Retinal pigment epithelial cell (primary cell): ENCODE results near the gene ADH1B.

Source experiments
- DNase-seq: peaks from one replicate; pipeline ENCODE4 v3.0.0-alpha.2; 2010; ENCODE audit warnings: low read depth
- H3K4me3 ChIP-seq: 2 replicates; pipeline ENCODE4 v1.5.1; 2011; ENCODE audit warnings: mild to moderate bottlenecking, low read length, control low read depth, moderate library complexity
- CTCF ChIP-seq: conservative IDR thresholded peaks from 2 replicates; pipeline ENCODE4 v1.5.1; 2011; ENCODE audit warnings: low read depth, low read length, control low read depth, inconsistent platforms

Gene ADH1B

GRCh38 chr4:99301376-99302164 is 19.6 kb downstream of the ADH1B start:
- no peak overlapping the region for H3K4me3 ChIP-seq
- no peak for TF ChIP-seq CTCF
- no peak for DNase-seq

GRCh38 chr4:99300934-99301333 is 20.3 kb downstream of the ADH1B start:
- peak; percentile 92 for DNase-seq
- H3K4me3 ChIP-seq, result no peak overlapping the region
- TF ChIP-seq CTCF, result no peak

GRCh38 chr4:99293357-99293756 is 27.8 kb downstream of the ADH1B start:
- DNase-seq, result no peak
- TF ChIP-seq CTCF, result no peak
- no peak overlapping the region for H3K4me3 ChIP-seq

- H3K4me3 ChIP-seq, result no peak within 1 kb of the TSS
- DNase-seq, result no peak
- no peak for TF ChIP-seq CTCF
Measured at GRCh38 chr4:99290848-99291786, 30.1 kb downstream of the ADH1B start, which contains the start of gene ADH1A. Gene ADH1A, minus strand, starts transcription at chr4:99290985. Its CDS starts 71 bp downstream, at chr4:99290914.

GRCh38 chr4:99285387-99285786 is 35.8 kb downstream of the ADH1B start:
- TF ChIP-seq CTCF, result no peak
- DNase-seq, result no peak
- no peak overlapping the region for H3K4me3 ChIP-seq

- TF ChIP-seq CTCF, result no peak
- no peak for DNase-seq
- H3K4me3 ChIP-seq, result no peak overlapping the region
Measured at GRCh38 chr4:99282731-99283130, 38.5 kb downstream of the ADH1B start.
